SH-SY5Y (cell line): ENCODE measurements around the gene SPATA17.

ENCODE experiments used
- GATA2 ChIP-seq: IDR thresholded peaks from 2 replicates; pipeline ENCODE4 v1.6.1; 2011; ENCODE audit warnings: mild to moderate bottlenecking, low read depth, low read length
- GATA3 ChIP-seq: IDR thresholded peaks from 2 replicates; pipeline ENCODE4 v1.6.1; 2011; ENCODE audit warnings: low read depth, mild to moderate bottlenecking, low read length, moderate library complexity

SPATA17 gene

GRCh38 chr1:217867446-217867995, 236.4 kb downstream of the SPATA17 start:
- no peak for TF ChIP-seq GATA2
- TF ChIP-seq GATA3 = no peak

DNA sequence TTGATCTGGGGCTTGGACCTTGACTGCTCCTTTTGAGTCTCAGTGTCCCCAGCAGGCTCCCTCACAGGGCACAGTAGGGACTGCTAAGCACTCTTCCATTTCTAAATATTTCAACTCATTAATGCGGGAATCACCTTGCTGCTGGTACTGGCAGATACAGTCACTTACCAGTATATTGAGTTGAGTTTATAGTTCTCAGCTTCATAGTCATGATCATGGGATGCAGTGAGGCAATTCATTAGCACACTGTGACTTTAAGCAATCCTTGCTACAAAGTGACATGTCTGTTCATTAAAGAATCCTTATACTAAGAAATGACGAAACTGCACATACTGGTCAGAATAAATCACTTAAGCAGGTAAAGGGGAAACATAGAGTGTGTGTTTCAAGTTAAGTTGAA, 240.8 kb downstream of the SPATA17 start:
- TF ChIP-seq GATA3 (no peak), GATA2 (no peak)

DNA sequence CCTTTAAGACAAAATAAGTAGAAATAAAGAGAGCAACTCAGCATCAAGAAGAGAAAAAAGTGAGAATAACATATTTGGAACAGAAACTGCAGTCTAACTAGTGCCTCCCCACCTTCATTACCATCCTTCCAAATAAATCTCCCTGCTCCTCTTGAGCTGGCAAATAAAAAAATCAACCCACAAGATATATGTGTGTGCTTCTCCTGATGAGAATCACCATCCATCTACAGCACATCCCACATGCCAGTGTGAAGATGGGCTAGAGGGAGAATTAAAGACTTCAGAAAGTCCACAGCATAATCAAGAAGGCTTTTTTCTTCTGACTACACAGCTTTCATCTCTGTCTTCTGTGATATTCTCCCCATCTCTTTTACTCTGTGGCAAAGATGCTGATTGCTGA, 244.1 kb downstream of the SPATA17 start:
- TF ChIP-seq GATA2 = no peak
- TF ChIP-seq GATA3 = no peak

GRCh38 chr1:217876401-217876800, 245.3 kb downstream of the SPATA17 start:
- TF ChIP-seq GATA3 (no peak), GATA2 (no peak)

DNA sequence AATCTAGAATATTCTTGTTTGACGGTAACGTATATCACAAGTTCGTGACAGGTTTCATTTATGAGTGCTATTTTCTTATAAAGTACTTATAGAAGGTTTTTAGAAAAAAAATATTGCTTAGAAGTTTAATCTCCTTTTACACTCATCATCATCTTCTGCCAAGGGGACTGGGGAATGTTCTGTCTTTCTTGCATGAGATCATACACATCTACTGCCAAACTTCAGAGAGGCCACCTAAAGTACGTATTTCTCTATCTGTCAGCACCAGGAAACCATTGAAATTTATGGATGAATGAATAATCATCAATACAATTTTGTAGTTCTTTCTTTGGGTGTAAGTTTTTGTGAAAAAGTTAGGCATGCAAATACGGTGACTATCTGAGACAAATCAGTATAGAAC, 245.8 kb downstream of the SPATA17 start:
- no peak for TF ChIP-seq GATA2
- TF ChIP-seq GATA3 = no peak

DNA sequence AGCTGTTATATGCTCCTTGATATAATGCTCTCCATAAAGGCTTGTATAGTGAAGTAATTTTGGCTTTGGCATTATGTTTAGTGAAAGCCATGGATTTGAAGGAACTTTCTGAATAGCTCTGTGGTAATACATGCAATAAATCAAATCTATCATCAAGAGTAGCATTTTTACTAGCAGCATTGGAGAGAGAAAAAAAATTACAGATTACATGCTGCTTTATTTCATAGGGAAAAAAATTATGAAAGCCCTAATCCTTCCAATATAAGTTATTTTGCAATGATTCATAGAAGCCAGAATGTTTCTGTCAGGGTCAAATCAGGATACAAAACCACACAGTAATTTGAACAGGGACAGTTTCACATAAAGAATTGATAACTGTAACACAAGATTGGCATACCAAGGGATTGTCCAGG, 250.0 kb downstream of the SPATA17 start:
- no peak for TF ChIP-seq GATA3
- TF ChIP-seq GATA2 = no peak

GRCh38 chr1:217881607-217882332, 250.6 kb downstream of the SPATA17 start:
- TF ChIP-seq GATA2 (no peak), GATA3 (no peak)

DNA sequence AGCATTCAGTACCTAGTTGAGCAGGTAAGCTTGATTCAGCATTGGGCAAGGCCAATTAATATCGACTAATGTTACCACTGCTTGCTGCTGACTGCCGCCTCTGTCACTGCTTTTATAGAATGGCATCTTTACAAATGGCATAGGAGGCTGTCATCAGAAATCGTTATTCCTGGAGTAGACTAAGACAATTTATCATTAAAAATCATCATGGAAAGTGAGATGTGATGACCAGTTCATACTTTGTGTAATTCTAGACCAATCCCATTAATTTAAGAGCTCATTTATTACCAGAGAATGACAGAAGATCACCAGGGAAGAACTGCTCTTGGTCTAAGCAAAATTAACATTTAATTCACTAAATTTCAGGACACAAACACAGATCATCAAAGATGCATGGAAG, 254.0 kb downstream of the SPATA17 start:
- TF ChIP-seq GATA3 = no peak
- TF ChIP-seq GATA2 = no peak

DNA sequence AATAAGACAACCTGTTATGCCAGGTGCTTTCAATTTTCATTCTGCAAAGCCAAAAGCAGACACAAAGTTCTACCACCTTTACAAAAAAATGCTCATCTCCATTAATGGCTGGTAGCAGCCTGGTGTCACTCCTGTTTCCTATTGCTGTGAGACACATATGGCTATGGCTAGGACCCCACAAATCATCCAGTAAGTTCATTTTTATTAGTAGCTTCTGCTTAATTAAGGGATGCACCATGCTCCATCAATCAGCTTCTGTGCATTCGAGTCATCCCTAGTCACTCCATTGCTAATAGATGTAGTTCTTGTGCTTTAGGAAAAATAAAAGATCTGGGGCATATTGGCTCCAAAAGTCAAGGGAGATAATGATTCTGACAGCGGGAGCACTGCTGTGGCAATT, 257.2 kb downstream of the SPATA17 start:
- no peak for TF ChIP-seq GATA2
- TF ChIP-seq GATA3 = no peak

DNA sequence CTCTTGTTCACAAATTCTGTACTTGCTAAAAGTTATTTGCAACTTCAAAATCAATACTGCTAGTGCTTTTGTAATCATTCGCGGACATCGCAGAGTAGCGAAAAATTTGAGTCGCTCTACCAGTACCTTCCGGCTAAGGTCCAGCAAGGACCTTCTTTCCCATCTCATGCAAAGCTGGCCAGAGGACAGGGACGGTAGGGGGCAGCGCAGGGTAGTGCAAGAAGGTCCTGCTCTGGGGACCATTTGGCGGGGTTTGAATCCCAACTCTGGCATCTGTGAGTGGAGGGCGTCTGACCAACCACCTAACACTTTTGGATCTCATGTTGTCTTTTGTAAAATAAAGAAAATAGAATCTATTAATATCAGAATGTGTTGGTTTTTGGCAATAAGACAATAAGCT, 258.3 kb downstream of the SPATA17 start:
- TF ChIP-seq GATA2 = no peak
- no peak for TF ChIP-seq GATA3

GRCh38 chr1:217891966-217892365, 260.8 kb downstream of the SPATA17 start:
- TF ChIP-seq GATA2 = no peak
- no peak for TF ChIP-seq GATA3

- no peak for TF ChIP-seq GATA2
Observed at GRCh38 chr1:217892750-217893149, 261.6 kb downstream of the SPATA17 start.

GRCh38 chr1:217895841-217896240, 264.7 kb downstream of the SPATA17 start:
- no peak for TF ChIP-seq GATA3
- TF ChIP-seq GATA2 = no peak

DNA sequence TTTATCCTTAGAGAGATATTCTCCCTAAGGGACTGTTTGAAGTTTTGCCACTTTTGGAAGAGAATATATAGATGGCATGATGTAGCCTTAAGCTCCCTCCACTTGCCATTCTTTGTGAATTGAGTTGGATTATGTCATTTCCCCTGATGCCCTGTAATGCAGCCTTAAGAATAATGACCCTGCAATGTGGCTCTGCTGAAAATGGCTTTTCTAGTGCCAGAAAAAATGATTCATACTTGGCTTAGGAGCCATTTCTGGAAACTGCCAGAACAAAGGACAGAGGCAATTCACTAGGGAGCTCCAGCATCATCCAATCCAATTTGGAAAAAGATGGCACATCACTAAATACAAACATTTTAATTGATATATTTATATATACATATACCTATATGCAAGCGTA, 265.3 kb downstream of the SPATA17 start:
- no peak for TF ChIP-seq GATA2
- no peak for TF ChIP-seq GATA3

GRCh38 chr1:217897100-217897499, 266.0 kb downstream of the SPATA17 start:
- no peak for TF ChIP-seq GATA2
- TF ChIP-seq GATA3 = no peak

GRCh38 chr1:217899614-217900013, 268.5 kb downstream of the SPATA17 start:
- TF ChIP-seq GATA2 = no peak
- no peak for TF ChIP-seq GATA3

GRCh38 chr1:217907504-217907903, 276.4 kb downstream of the SPATA17 start:
- TF ChIP-seq GATA3 = no peak
- TF ChIP-seq GATA2 = no peak
